NCI-H524 treated with DMSO at 0.1 percent for 48 hours (cell line): ENCODE results near the gene SCG2.

Experiments
- DNase-seq: peaks from one replicate; lab custom pipeline; 2025; lab: John Stamatoyannopoulos, UW

SCG2 gene

GRCh38 chr2:223576873-223577272, 25.3 kb downstream of the SCG2 start:
- DNase-seq = no peak

DNA sequence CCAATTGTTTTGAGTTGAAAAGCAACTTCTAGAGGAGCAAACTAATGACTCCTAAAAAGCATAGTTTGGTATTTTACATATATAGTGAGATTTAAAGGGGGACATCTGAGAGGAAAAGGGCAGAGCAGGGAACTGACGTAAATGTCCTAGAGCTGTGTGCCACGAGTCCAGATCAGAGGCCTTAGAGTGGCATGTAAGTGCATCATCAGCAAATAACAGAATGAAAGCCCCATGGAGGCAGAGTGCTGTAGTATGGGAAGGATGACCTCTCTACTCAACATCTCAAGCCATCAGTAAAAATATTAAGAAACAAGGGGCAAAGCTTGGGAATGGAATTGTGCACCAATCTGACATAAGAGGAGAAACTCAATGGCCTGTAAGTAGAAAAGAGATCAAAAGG, 31.4 kb downstream of the SCG2 start:
- no peak for DNase-seq

DNA sequence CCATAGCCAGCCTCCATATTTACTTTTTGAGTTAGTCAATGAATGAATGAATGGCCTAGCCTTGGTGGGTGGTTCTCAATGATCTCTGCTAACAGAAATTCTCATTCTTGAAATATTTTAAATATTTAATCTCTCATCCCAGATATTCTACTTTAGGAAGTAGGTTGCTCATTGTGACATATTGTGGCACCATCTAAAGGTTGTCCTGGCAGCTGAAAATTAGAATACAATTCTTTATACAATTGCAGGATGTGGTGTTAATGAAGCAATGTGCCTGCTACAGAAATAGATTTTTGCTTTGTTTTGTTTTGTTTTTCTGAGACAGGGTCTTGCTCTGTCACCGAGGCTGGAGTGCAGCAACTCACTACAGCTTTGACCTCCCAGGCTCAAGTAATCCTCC, 35.8 kb downstream of the SCG2 start:
- DNase-seq = no peak

- no peak for DNase-seq
Measured at GRCh38 chr2:223563462-223563861, 38.7 kb downstream of the SCG2 start.

DNA sequence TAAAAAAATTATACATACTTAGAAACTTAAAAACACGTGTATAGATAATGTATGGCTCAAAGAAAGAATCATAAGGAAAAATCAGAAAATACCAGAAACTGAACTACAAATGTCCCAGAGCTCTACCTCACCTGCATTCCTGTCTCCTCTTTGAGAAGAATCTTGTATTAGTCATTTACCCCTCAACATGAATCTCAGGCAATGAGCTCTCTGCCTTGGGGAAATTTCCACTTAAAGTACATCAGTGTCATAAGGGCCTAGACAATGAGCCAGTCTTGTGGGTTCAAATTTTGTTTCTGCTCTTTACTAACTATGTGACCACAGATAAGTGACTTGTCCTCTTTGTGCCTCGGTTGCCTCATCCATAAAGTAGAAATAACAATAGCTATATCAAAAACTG, 40.1 kb downstream of the SCG2 start:
- DNase-seq = no peak

- no peak for DNase-seq
Measured at GRCh38 chr2:223560749-223561435, 41.3 kb downstream of the SCG2 start.

GRCh38 chr2:223558970-223559369, 43.2 kb downstream of the SCG2 start:
- DNase-seq = no peak

DNA sequence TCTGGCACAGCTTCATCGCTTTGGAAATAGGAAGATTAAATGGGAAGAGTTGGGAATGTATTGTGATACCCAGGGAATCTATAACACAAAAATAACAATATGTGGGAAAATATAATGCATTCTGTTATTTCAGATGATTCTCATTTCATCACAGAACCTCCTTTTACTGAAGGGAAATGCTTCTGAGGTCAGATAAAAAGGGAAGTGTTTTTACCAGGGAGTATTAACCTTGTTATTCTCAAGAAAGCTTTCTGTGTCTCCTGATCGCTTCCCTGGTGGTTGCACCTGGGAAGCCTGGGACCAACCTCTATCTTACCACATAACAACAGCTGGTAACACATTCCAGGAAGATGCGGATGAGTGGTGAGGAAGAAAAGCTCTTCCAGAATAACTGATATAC, 47.2 kb downstream of the SCG2 start:
- DNase-seq = no peak

DNA sequence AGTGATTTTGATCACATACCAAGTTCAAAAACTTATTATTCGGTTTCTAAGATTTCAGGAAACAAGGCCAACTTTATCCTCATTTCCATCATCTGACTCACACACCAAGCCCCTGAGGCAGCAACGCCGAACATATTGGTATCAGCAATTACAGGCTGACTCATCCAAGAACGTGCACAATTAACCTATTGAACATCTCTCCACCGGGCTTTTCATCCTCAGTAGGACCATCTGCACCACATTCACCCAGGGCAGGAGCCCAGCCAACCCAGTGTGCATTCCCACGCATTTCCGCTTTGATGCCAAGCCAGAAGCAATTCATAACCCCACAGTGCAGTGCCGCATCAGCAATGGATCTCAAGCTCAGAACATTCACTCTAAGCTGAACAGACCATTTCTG, 52.9 kb downstream of the SCG2 start:
- no peak for DNase-seq

GRCh38 chr2:223548194-223548593, 54.0 kb downstream of the SCG2 start:
- DNase-seq = no peak
